Measurements from ENCODE around the gene GPR157. TPM values are rescaled to one million over a fixed set of nuclear protein-coding genes. Genes with fewer than 3 reads are reported as not detected.

GPR157 gene
- total RNA-seq, 1 experiment from 2014 or later: 7.9 TPM

DNA sequence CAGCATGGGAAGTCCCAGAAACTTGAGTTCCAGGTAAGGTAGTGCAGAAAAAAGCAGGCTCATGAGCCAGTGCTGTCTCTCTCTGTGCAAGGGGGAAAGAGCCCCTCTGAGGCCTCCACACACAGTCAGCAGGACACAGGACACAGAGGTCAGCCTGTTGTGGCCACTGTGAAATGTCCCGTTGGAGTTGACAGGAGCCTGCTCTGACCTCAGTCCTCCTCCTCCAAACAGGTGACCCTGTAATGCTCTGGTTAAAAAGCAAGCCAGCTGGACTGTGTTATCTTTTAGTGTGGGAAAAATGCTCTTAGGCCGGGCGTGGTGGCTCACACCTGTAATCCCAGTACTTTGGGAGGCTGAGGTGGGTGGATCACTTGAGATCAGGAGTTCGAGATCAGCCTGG is 24.2 kb upstream of the GPR157 start:
- no peak for TF ChIP-seq EZH2 (IDR thresholded peaks at IDR 0.05; ENCODE audit: low read length, unreplicated experiment)
- no peak for TF ChIP-seq EZH2phosphoT487 (IDR thresholded peaks at IDR 0.05; ENCODE audit: borderline replicate concordance, low read length)
- TF ChIP-seq, protein P1, sequence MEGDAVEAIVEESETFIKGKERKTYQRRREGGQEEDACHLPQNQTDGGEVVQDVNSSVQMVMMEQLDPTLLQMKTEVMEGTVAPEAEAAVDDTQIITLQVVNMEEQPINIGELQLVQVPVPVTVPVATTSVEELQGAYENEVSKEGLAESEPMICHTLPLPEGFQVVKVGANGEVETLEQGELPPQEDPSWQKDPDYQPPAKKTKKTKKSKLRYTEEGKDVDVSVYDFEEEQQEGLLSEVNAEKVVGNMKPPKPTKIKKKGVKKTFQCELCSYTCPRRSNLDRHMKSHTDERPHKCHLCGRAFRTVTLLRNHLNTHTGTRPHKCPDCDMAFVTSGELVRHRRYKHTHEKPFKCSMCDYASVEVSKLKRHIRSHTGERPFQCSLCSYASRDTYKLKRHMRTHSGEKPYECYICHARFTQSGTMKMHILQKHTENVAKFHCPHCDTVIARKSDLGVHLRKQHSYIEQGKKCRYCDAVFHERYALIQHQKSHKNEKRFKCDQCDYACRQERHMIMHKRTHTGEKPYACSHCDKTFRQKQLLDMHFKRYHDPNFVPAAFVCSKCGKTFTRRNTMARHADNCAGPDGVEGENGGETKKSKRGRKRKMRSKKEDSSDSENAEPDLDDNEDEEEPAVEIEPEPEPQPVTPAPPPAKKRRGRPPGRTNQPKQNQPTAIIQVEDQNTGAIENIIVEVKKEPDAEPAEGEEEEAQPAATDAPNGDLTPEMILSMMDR (conservative IDR thresholded peaks at IDR 0.05; ENCODE audit: low read depth, low read length): no peak
- Histone ChIP-seq H3K27ac (ENCODE audit: low read length) (no peak overlapping the region), H3K4me2 (ENCODE audit: low read length) (no peak overlapping the region), H3K79me2 (ENCODE audit: low read length) (no peaks in the 10 kb centered on the region), H3K9ac (ENCODE audit: low read length) (no peak overlapping the region), H3K4me3 (ENCODE audit: low read length) (no peak overlapping the region), H4K20me1 (ENCODE audit: low read length) (no peaks in the 10 kb centered on the region), H3K4me1 (ENCODE audit: insufficient read depth, low read length) (no peaks in the 10 kb centered on the region), H3F3A (ENCODE audit: low read length, unreplicated experiment) (no peaks in the 10 kb centered on the region), H2AFZ (ENCODE audit: low read length) (no peak overlapping the region), H3K9me2 (replicated peaks; ENCODE audit: low read length) (no peaks in the 10 kb centered on the region), H3K36me3 (ENCODE audit: low read depth, low read length) (no peaks in the 10 kb centered on the region), H3K27me3 (ENCODE audit: low read length) (no peaks in the 10 kb centered on the region), H3K9me3 (ENCODE audit: low read length) (no peaks in the 10 kb centered on the region)
- DNase-seq: no peak
- intact Hi-C loops (cut with micrococcal nuclease): no loop called here
- POLR2A ChIA-PET (ENCODE audit: unreplicated experiment): no interaction called here
- no peak for ATAC-seq
- no TSS peak for BruUV-seq (replicated peaks)
- CTCF ChIA-PET: no interaction called here

DNA sequence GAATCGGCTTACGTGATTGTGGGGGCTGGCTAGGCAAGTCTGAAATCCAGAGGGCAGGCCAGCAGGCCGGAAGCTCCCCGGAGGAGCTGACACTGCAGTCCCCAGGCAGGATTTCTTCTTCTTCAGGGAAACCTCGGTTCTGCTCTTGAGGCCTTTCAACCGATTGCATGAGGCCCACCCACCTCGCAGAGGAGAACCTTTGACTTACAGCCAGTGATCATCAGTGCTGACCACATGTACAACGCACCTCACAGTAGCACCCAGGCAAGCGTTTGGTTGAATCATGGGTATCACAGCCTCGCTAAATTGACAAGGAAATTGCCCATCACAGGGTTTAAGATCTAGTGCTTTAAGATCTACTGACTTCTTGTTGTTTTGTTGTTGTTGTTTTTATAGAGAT is 23.6 kb upstream of the GPR157 start:
- ChIA-PET CTCF (no interaction called here), POLR2A (ENCODE audit: unreplicated experiment) (no interaction called here)
- no peaks in the 10 kb centered on the region for H3K9me2 ChIP-seq (replicated peaks; ENCODE audit: low read length)
- H3K27me3 ChIP-seq (ENCODE audit: low read length): no peaks in the 10 kb centered on the region
- H3K79me2 ChIP-seq (ENCODE audit: low read length): no peaks in the 10 kb centered on the region
- H3K4me3 ChIP-seq (ENCODE audit: low read length): no peak overlapping the region
- no peak overlapping the region for H3K27ac ChIP-seq (ENCODE audit: low read length)
- ATAC-seq: no peak
- H3F3A ChIP-seq (ENCODE audit: low read length, unreplicated experiment): no peaks in the 10 kb centered on the region
- no peaks in the 10 kb centered on the region for H3K36me3 ChIP-seq (ENCODE audit: low read depth, low read length)
- H3K9me3 ChIP-seq (ENCODE audit: low read length): no peaks in the 10 kb centered on the region
- no peak overlapping the region for H3K9ac ChIP-seq (ENCODE audit: low read length)
- intact Hi-C loops (cut with micrococcal nuclease): no loop called here
- no peaks in the 10 kb centered on the region for H4K20me1 ChIP-seq (ENCODE audit: low read length)
- no peaks in the 10 kb centered on the region for H3K4me1 ChIP-seq (ENCODE audit: insufficient read depth, low read length)
- BruUV-seq (replicated peaks): no TSS peak
- TF ChIP-seq EZH2 (IDR thresholded peaks at IDR 0.05; ENCODE audit: low read length, unreplicated experiment) (no peak), EZH2phosphoT487 (IDR thresholded peaks at IDR 0.05; ENCODE audit: borderline replicate concordance, low read length) (no peak)
- TF ChIP-seq, protein P1 (conservative IDR thresholded peaks at IDR 0.05; ENCODE audit: low read depth, low read length): no peak
- H3K4me2 ChIP-seq (ENCODE audit: low read length): no peak overlapping the region
- H2AFZ ChIP-seq (ENCODE audit: low read length): no peak overlapping the region
- no peak for DNase-seq

DNA sequence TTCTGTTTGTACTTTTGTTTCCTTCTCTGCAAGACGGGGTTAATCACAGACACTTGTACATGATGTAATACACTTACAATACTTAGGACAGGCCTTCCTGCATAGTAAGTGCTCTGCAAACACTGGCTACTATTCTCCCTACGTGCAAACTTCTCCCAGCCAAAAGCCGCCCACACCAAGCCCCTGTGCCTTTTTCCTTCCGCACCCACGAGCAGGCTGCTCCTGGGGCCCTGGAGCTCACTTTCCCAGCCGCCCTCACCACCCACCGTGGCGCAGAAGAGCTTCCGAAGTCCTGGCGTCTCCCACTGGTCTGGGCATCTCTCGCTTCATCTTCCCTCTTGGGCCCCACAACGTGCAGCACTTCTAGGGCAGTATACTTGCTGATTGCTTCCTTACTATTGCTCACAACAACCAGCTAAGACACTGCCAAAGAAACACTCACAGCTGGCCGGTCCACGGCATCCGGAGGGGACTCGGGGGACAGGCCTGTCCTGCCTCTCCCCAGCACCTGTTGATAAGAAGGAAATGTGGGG is 22.5 kb upstream of the GPR157 start:
- H3K79me2 ChIP-seq (ENCODE audit: low read length): no peaks in the 10 kb centered on the region
- no peak overlapping the region for H3K4me2 ChIP-seq (ENCODE audit: low read length)
- no peaks in the 10 kb centered on the region for H3K9me3 ChIP-seq (ENCODE audit: low read length)
- H3K36me3 ChIP-seq (ENCODE audit: low read depth, low read length): no peaks in the 10 kb centered on the region
- no peak overlapping the region for H3K27ac ChIP-seq (ENCODE audit: low read length)
- no peaks in the 10 kb centered on the region for H3K27me3 ChIP-seq (ENCODE audit: low read length)
- ATAC-seq (no peak), DNase-seq (no peak)
- ChIA-PET POLR2A (ENCODE audit: unreplicated experiment) (no interaction called here), CTCF (no interaction called here)
- no TSS peak for BruUV-seq (replicated peaks)
- intact Hi-C loops (cut with micrococcal nuclease): no loop called here
- H3K9ac ChIP-seq (ENCODE audit: low read length): no peak overlapping the region
- H3K4me1 ChIP-seq (ENCODE audit: insufficient read depth, low read length): no peaks in the 10 kb centered on the region
- no peak overlapping the region for H2AFZ ChIP-seq (ENCODE audit: low read length)
- no peaks in the 10 kb centered on the region for H3K9me2 ChIP-seq (replicated peaks; ENCODE audit: low read length)
- H3K4me3 ChIP-seq (ENCODE audit: low read length): no peak overlapping the region
- no peaks in the 10 kb centered on the region for H4K20me1 ChIP-seq (ENCODE audit: low read length)
- no peak for TF ChIP-seq EZH2phosphoT487 (IDR thresholded peaks at IDR 0.05; ENCODE audit: borderline replicate concordance, low read length)
- TF ChIP-seq, protein P1 (conservative IDR thresholded peaks at IDR 0.05; ENCODE audit: low read depth, low read length): no peak
- no peak for TF ChIP-seq EZH2 (IDR thresholded peaks at IDR 0.05; ENCODE audit: low read length, unreplicated experiment)
- no peaks in the 10 kb centered on the region for H3F3A ChIP-seq (ENCODE audit: low read length, unreplicated experiment)
